SK-N-DZ (cell line): Measurements from ENCODE around the gene STAT3.

ENCODE experiments used
- DNase-seq: peaks from one replicate; pipeline ENCODE4 v3.0.0-alpha.2; 2015; ENCODE audit warnings: low spot score

STAT3 gene

GRCh38 chr17:42282478-42283080 is 105.7 kb downstream of the STAT3 start:
- no peak for DNase-seq

GRCh38 chr17:42281571-42282096 is 106.6 kb downstream of the STAT3 start:
- DNase-seq: no peak

- DNase-seq: no peak
These were observed 108.2 kb downstream of the STAT3 start for GRCh38 chr17:42279776-42280630.

GRCh38 chr17:42277342-42277712 is 110.9 kb downstream of the STAT3 start:
- no peak for DNase-seq

- DNase-seq: no peak
These were observed 111.5 kb downstream of the STAT3 start for GRCh38 chr17:42276609-42277341.

- peak; percentile 47 for DNase-seq
These were observed 112.0 kb downstream of the STAT3 start, which contains the start of gene STAT5B for GRCh38 chr17:42276359-42276608. TSS of gene STAT5B (minus strand) at chr17:42276391. CDS start at chr17:42232127, 44,264 bp downstream.

GRCh38 chr17:42275527-42276358 is 112.5 kb downstream of the STAT3 start:
- peak; percentile 60 for DNase-seq

GRCh38 chr17:42274812-42275526 is 113.3 kb downstream of the STAT3 start:
- no peak for DNase-seq

GRCh38 chr17:42274253-42274542 is 114.0 kb downstream of the STAT3 start:
- DNase-seq: no peak

GRCh38 chr17:42273474-42274252 is 114.6 kb downstream of the STAT3 start:
- no peak for DNase-seq

GRCh38 chr17:42272162-42272907 is 115.9 kb downstream of the STAT3 start:
- no peak for DNase-seq

- DNase-seq: no peak
These were observed 116.5 kb downstream of the STAT3 start for GRCh38 chr17:42271779-42272035.

- DNase-seq: no peak
These were observed 117.0 kb downstream of the STAT3 start for GRCh38 chr17:42271006-42271778.

GRCh38 chr17:42270596-42270995 is 117.6 kb downstream of the STAT3 start:
- no peak for DNase-seq

GRCh38 chr17:42270170-42270535 is 118.1 kb downstream of the STAT3 start:
- no peak for DNase-seq

GRCh38 chr17:42268236-42268635 is 120.0 kb downstream of the STAT3 start:
- no peak for DNase-seq

GRCh38 chr17:42266918-42267766 is 121.1 kb downstream of the STAT3 start:
- DNase-seq: no peak

- no peak for DNase-seq
These were observed 121.8 kb downstream of the STAT3 start for GRCh38 chr17:42266462-42266861.
